Endothelial cell of umbilical vein (primary cell): ENCODE data around the gene STX11. TPM values are rescaled to one million over a fixed set of nuclear protein-coding genes. Genes with fewer than 3 reads are reported as not detected.

Experiments used
- BruUV-seq: library from RNA; stranded (reverse); fragments of 400-500 nt; replicated peaks from 2 replicates; lab custom pipeline; 2021; lab: Mats Ljungman, UMichigan
- CTCF ChIA-PET: fragments of 300-600, 350-600 bp; sonication (Branson Sonifier 250); formaldehyde crosslinking; loops from one replicate; lab custom pipeline; 2021; ENCODE audit warnings: antibody characterized with exemption, inconsistent platforms; lab: Charles Lee
- POLR2A ChIA-PET: fragments of 300-600, 350-600 bp; sonication (Branson Sonifier 250); formaldehyde crosslinking; loops from one replicate; lab custom pipeline; 2021; ENCODE audit warnings: antibody characterized with exemption, inconsistent platforms; lab: Charles Lee
- DNase-seq: peaks from one replicate; pipeline ENCODE4 v3.0.0-alpha.2; 2011; ENCODE audit warnings: low read depth, low spot score
- FAIRE-seq: peaks from 2 replicates; lab custom pipeline; 2011; peaks lifted over from hg19 to GRCh38; lab: Jason Lieb, UNC
- H2AFZ ChIP-seq: 2 replicates; pipeline ENCODE4 v1.6.0; 2012; ENCODE audit warnings: low read depth, low read length, control low read depth, inconsistent platforms
- H3K27ac ChIP-seq: 2 replicates; pipeline ENCODE4 v1.5.1; 2011; ENCODE audit warnings: low read depth, mild to moderate bottlenecking, control low read depth, low read length, moderate library complexity; ENCODE audit not compliant: insufficient read depth
- H3K27me3 ChIP-seq, 2 experiments: 2 replicates each; pipeline versions ENCODE4 v1.6.0 to v1.6.1; 2011; ENCODE audit warnings: low read length in 2 of 2, mixed read lengths in 1 of 2; ENCODE audit not compliant: control insufficient read depth in 2 of 2, insufficient read depth in 2 of 2
- H3K36me3 ChIP-seq, 2 experiments: 2 replicates in 1 of 2; 3 replicates in 1 of 2; pipeline ENCODE4 v1.5.1; 2011; ENCODE audit warnings: low read length in 2 of 2, mild to moderate bottlenecking in 1 of 2, moderate library complexity in 1 of 2; ENCODE audit not compliant: control insufficient read depth in 2 of 2, insufficient read depth in 2 of 2; ENCODE audit errors: extremely low read depth in 1 of 2
- H3K4me1 ChIP-seq: 3 replicates; pipeline ENCODE4 v1.5.1; 2011; ENCODE audit warnings: mild to moderate bottlenecking, low read length; ENCODE audit not compliant: control insufficient read depth, insufficient read depth; ENCODE audit errors: extremely low read depth
- H3K4me2 ChIP-seq: 2 replicates; pipeline ENCODE4 v1.6.1; 2011; ENCODE audit warnings: low read length, control low read depth, mixed read lengths; ENCODE audit not compliant: insufficient read depth
- H3K4me3 ChIP-seq, 3 experiments: fragments of 200-600 bp in 1 of 3; sonication (generic), shearing (Covaris generic) in 1 of 3; replicated peaks in 1 of 3; 2 replicates each; pipeline ENCODE4 v1.5.1; 2011 to 2016; ENCODE audit warnings: control low read depth in 3 of 3, low read length in 3 of 3, mild to moderate bottlenecking in 2 of 3, inconsistent platforms in 1 of 3, low read depth in 1 of 3, moderate library complexity in 1 of 3; ENCODE audit not compliant: insufficient read depth in 1 of 3
- H3K79me2 ChIP-seq: 2 replicates; pipeline ENCODE4 v1.6.0; 2012; ENCODE audit warnings: low read length, inconsistent platforms; ENCODE audit not compliant: control insufficient read depth, insufficient read depth
- H3K9ac ChIP-seq: replicated peaks from 2 replicates; pipeline ENCODE3; 2011; ENCODE audit warnings: low read length, control low read depth; ENCODE audit not compliant: insufficient read depth; ENCODE audit errors: extremely low read depth
- H3K9me1 ChIP-seq: replicated peaks from 3 replicates; pipeline ENCODE4 v1.6.0; 2011; ENCODE audit warnings: mild to moderate bottlenecking, low read length; ENCODE audit not compliant: control insufficient read depth, insufficient read depth; ENCODE audit errors: extremely low read depth
- H3K9me3 ChIP-seq: replicated peaks from 2 replicates; pipeline ENCODE4 v1.5.1; 2012; ENCODE audit warnings: low read length, inconsistent platforms; ENCODE audit not compliant: control insufficient read depth, insufficient read depth
- H4K20me1 ChIP-seq: replicated peaks from 2 replicates; pipeline ENCODE3; 2011; ENCODE audit warnings: mild to moderate bottlenecking, low read length; ENCODE audit not compliant: control insufficient read depth, insufficient read depth; ENCODE audit errors: extremely low read depth
- EZH2 ChIP-seq: IDR thresholded peaks from 2 replicates; pipeline ENCODE4 v1.6.1; 2012; ENCODE audit warnings: borderline replicate concordance, low read depth, mild to moderate bottlenecking, moderate library complexity, low read length, inconsistent platforms; ENCODE audit not compliant: severe bottlenecking
- FOS ChIP-seq: IDR thresholded peaks from 2 replicates; pipeline ENCODE4 v1.6.1; 2011; ENCODE audit warnings: mild to moderate bottlenecking, low read length, moderate library complexity, borderline replicate concordance; ENCODE audit not compliant: insufficient read depth
- GATA2 ChIP-seq: IDR thresholded peaks from 2 replicates; pipeline ENCODE4 v1.7.0; 2011; ENCODE audit warnings: low read depth, mild to moderate bottlenecking, moderate library complexity, mixed read lengths, low read length; ENCODE audit not compliant: insufficient read length, insufficient read depth
- JUN ChIP-seq: IDR thresholded peaks from 2 replicates; pipeline ENCODE4 v1.6.1; 2011; ENCODE audit warnings: borderline replicate concordance, low read depth; ENCODE audit not compliant: insufficient read length, insufficient read depth
- MAX ChIP-seq: IDR thresholded peaks from 2 replicates; pipeline ENCODE4 v1.6.1; 2011; ENCODE audit not compliant: insufficient read depth, insufficient read length
- MYC ChIP-seq: IDR thresholded peaks from one replicate; pipeline ENCODE4 v1.6.1; 2011; ENCODE audit warnings: mild to moderate bottlenecking, low read depth, low read length
- POLR2A ChIP-seq: IDR thresholded peaks from 2 replicates; pipeline ENCODE4 v1.6.1; 2012; ENCODE audit warnings: low read depth, mild to moderate bottlenecking, control low read depth, low read length
- POLR2AphosphoS5 ChIP-seq: IDR thresholded peaks from 2 replicates; pipeline ENCODE4 v1.6.1; 2012; ENCODE audit warnings: low read depth, mild to moderate bottlenecking, control low read depth, low read length, moderate library complexity; ENCODE audit not compliant: insufficient read depth
- dilution Hi-C: fragments of 300-500 bp; cut with MboI; formaldehyde crosslinking; loops from one replicate; pipeline ENCODE4 v1.15.0; 2019; ENCODE audit warnings: low sequenced_read_pairs; ENCODE audit not compliant: extremely low pct_ligation_motif_present
- intact Hi-C: fragments of 100-400 bp; cut with micrococcal nuclease; formaldehyde crosslinking; loops from one replicate; pipeline ENCODE4 v1.10.0; 2022
- polyA plus RNA-seq, 4 experiments: library from polyadenylated mRNA; depleted of rRNA in 3 of 4; stranded (reverse) in 3 of 4; unstranded in 1 of 4; fragments of >200 nt; gene quantifications; 2 replicates each; pipeline versions ENCODE4 v1.2.1 to v1.2.3, GENCODE V29; 2011 to 2012; ENCODE audit warnings: missing spikeins in 1 of 4
- total RNA-seq: library from RNA; stranded (reverse); gene quantifications from 2 replicates; pipeline ENCODE4 v1.2.3, GENCODE V29; 2021
- TF ChIP-seq, protein P1 (sequence below), 2 donors: IDR thresholded peaks; 1 replicate in 1 of 2; 2 replicates in 1 of 2; pipeline ENCODE4 v1.5.1; 2011; ENCODE audit warnings: low read length in 2 of 2, mild to moderate bottlenecking in 2 of 2, moderate library complexity in 2 of 2, control low read depth in 1 of 2, inconsistent platforms in 1 of 2, low read depth in 1 of 2; ENCODE audit not compliant: insufficient read depth in 1 of 2; ENCODE audit errors: extremely low read depth in 1 of 2

The STX11 gene
- total and polyA plus RNA-seq, 2 donors (not counting 3 experiments of a cell fraction or from before 2014, with no cell fraction given) = 4.7 to 8.9 TPM

DNA sequence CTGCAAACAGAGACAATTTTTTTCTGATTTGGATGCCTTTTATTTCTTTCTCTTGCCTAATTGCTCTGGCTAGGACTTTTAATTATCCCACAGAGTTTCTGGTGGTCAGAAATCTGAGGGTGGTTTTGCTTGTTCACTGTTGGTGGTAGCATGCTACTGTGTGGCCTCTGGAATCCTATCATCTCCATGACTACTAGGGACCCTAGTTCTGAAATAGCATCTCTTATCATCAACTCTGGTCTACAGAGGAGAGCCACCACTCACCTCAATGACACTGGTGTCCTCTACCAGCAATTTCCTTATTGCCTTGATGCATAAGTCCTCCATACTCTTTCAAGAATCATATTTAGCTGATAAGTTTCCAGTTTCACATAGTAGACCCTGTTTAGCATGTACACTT, 27.5 kb upstream of the STX11 start:
- Histone ChIP-seq H3K9ac (no peak overlapping the region), H3K36me3 (no peaks in the 10 kb centered on the region), H4K20me1 (no peaks in the 10 kb centered on the region), H3K4me1 (no peaks in the 10 kb centered on the region), H2AFZ (no peak overlapping the region), H3K27ac (no peak overlapping the region), H3K4me2 (no peak overlapping the region), H3K27me3 (no peaks in the 10 kb centered on the region), H3K4me3 (no peak overlapping the region), H3K9me1 (no peaks in the 10 kb centered on the region), H3K9me3 (no peaks in the 10 kb centered on the region), H3K79me2 (no peaks in the 10 kb centered on the region)
- POLR2A ChIA-PET = no interaction called here
- DNase-seq (no peak), FAIRE-seq (no peak)
- dilution Hi-C loops (no loop called here), intact Hi-C loops (no loop called here)
- TF ChIP-seq MAX = no peak
- TF ChIP-seq JUN = no peak
- no peak for TF ChIP-seq FOS
- no peak for TF ChIP-seq MYC
- TF ChIP-seq, protein P1, sequence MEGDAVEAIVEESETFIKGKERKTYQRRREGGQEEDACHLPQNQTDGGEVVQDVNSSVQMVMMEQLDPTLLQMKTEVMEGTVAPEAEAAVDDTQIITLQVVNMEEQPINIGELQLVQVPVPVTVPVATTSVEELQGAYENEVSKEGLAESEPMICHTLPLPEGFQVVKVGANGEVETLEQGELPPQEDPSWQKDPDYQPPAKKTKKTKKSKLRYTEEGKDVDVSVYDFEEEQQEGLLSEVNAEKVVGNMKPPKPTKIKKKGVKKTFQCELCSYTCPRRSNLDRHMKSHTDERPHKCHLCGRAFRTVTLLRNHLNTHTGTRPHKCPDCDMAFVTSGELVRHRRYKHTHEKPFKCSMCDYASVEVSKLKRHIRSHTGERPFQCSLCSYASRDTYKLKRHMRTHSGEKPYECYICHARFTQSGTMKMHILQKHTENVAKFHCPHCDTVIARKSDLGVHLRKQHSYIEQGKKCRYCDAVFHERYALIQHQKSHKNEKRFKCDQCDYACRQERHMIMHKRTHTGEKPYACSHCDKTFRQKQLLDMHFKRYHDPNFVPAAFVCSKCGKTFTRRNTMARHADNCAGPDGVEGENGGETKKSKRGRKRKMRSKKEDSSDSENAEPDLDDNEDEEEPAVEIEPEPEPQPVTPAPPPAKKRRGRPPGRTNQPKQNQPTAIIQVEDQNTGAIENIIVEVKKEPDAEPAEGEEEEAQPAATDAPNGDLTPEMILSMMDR (IDR thresholded peaks at IDR 0.05; ENCODE audit: extremely low read depth in 1 of 2, insufficient read depth in 1 of 2, low read depth in 1 of 2, low read length in 2 of 2) = no peak
- TF ChIP-seq GATA2 = no peak
- no peak for TF ChIP-seq EZH2
- no peak for TF ChIP-seq POLR2A
- TF ChIP-seq POLR2AphosphoS5 = no peak
- CTCF ChIA-PET = interaction anchor here (1.0 to 2.0 kb wide), 6 partner anchors 18 to 94 kb away, joined by 3 to 13 read pairs (median 4); no protein-coding TSS in a partner anchor
- BruUV-seq = no TSS peak
